IPS DF 6.9 (cell line): Measurements from ENCODE around the gene GAGE12E.
"Not testable (repeated sequence)": the region's sequence is repeated elsewhere in the genome, so short reads cannot be mapped to it uniquely, and the experiment has no call there.

Experiments
- DNase-seq: peaks from one replicate; pipeline ENCODE4 v3.0.0-alpha.2; 2013; ENCODE audit warnings: low read depth, low spot score
- H3K27ac ChIP-seq: one replicate; pipeline ENCODE4 v1.5.1; 2013; ENCODE audit warnings: low read length, control low read depth
- H3K27me3 ChIP-seq: 2 replicates; pipeline ENCODE4 v1.6.1; 2013; ENCODE audit warnings: mild to moderate bottlenecking, low read length; ENCODE audit not compliant: control insufficient read depth, insufficient read depth
- H3K36me3 ChIP-seq: 2 replicates; pipeline ENCODE4 v1.6.1; 2013; ENCODE audit warnings: low read length; ENCODE audit not compliant: control insufficient read depth, insufficient read depth
- H3K4me1 ChIP-seq: 2 replicates; pipeline ENCODE4 v1.6.1; 2013; ENCODE audit warnings: low read length; ENCODE audit not compliant: control insufficient read depth, insufficient read depth
- H3K4me3 ChIP-seq: 2 replicates; pipeline ENCODE4 v1.5.1; 2013; ENCODE audit warnings: mild to moderate bottlenecking, low read length
- H3K9me3 ChIP-seq: 2 replicates; pipeline ENCODE4 v1.6.1; 2013; ENCODE audit warnings: low read length, inconsistent platforms; ENCODE audit not compliant: control insufficient read depth, insufficient read depth
- WGBS: extraction: QIAGEN DNeasy Blood & Tissue Kit; methylation state at CpG from one replicate; pipeline ENCODE4 v1.1.7; 2013; ENCODE audit warnings: mixed read lengths, missing lambda C conversion rate; ENCODE audit not compliant: insufficient read length, insufficient coverage; 5-methylcytosine and 5-hydroxymethylcytosine counted together

GAGE12E gene, protein sequence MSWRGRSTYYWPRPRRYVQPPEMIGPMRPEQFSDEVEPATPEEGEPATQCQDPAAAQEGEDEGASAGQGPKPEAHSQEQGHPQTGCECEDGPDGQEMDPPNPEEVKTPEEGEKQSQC

DNA sequence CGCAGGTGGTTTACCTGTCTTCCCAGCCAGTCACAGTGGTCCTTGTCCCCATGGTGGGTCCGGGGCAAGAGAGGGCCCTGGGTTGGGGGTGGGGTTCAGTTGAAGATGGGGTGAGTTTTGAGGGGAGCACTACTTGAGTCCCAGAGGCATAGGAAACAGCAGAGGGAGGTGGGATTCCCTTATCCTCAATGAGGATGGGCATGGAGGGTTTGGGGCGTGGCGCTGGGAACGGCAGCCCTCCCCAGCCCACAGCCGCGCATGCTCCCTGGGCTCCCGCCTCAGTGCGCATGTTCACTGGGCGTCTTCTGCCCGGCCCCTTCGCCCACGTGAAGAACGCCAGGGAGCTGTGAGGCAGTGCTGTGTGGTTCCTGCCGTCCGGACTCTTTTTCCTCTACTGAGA, at the start of gene GAGE12E:
Gene GAGE12E, plus strand, starts transcription at position 301 of the 400 bp plus-strand sequence. CDS start 1,155 bp downstream, outside the sequence.
- not testable (repeated sequence) for H3K27me3 ChIP-seq, DNase-seq, H3K4me1 ChIP-seq, H3K36me3 ChIP-seq, H3K4me3 ChIP-seq, H3K27ac ChIP-seq, H3K9me3 ChIP-seq
- WGBS, result no CpG with 5 or more reads among the region's 16 CpGs

GRCh38 chrX:49531877-49532276, 19.2 kb upstream of the GAGE12E start, which contains the start of gene GAGE12C:
GAGE12C (plus strand) TSS chrX:49532177; CDS start chrX:49533332, 1,155 bp downstream.
- WGBS, result no CpG with 5 or more reads among the region's 16 CpGs
- H3K27ac ChIP-seq, H3K36me3 ChIP-seq, H3K27me3 ChIP-seq, H3K4me3 ChIP-seq, H3K9me3 ChIP-seq, H3K4me1 ChIP-seq, DNase-seq: not testable (repeated sequence)

DNA sequence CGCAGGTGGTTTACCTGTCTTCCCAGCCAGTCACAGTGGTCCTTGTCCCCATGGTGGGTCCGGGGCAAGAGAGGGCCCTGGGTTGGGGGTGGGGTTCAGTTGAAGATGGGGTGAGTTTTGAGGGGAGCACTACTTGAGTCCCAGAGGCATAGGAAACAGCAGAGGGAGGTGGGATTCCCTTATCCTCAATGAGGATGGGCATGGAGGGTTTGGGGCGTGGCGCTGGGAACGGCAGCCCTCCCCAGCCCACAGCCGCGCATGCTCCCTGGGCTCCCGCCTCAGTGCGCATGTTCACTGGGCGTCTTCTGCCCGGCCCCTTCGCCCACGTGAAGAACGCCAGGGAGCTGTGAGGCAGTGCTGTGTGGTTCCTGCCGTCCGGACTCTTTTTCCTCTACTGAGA, 9.7 kb upstream of the GAGE12E start, which contains the start of gene GAGE12D:
Gene GAGE12D, plus strand, starts transcription at position 301 of the 400 bp plus-strand sequence. CDS start 1,155 bp downstream, outside the sequence.
- H3K4me1 ChIP-seq, H3K27me3 ChIP-seq, H3K27ac ChIP-seq, H3K9me3 ChIP-seq, H3K36me3 ChIP-seq, DNase-seq, H3K4me3 ChIP-seq: not testable (repeated sequence)
- WGBS, result no CpG with 5 or more reads among the region's 16 CpGs

- H3K4me3 ChIP-seq, H3K9me3 ChIP-seq, DNase-seq, H3K27me3 ChIP-seq, H3K27ac ChIP-seq, H3K4me1 ChIP-seq, H3K36me3 ChIP-seq: not testable (repeated sequence)
- no CpG with 5 or more reads among the region's 16 CpGs for WGBS
These were observed 9.5 kb downstream of the GAGE12E start, which contains the start of gene GAGE12F for GRCh38 chrX:49560542-49560941. GAGE12F (plus strand) TSS chrX:49560842; CDS start chrX:49561997, 1,155 bp downstream.

DNA sequence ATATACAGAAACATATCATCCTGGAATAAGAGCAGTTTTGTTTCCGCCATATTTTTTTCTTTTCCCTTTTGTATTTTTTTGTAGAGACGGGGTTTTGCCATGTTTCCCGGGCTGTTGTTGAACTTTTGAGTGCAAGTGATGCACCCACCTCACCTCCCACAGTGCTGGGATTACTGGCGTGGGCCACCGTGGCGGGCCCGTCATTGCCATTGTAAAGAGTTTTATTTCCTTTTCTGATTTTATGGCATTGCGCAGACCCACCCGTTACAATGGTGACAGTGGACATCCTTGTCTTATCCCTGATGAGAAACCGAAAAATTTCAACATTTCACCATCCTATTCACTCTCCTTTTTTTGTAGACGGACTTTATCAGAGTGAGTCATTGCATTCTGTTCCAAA, 17.6 kb downstream of the GAGE12E start:
- H3K36me3 ChIP-seq, H3K4me1 ChIP-seq, H3K4me3 ChIP-seq, DNase-seq, H3K27me3 ChIP-seq, H3K9me3 ChIP-seq, H3K27ac ChIP-seq: not testable (repeated sequence)
- WGBS, result no CpG with 5 or more reads among the region's 11 CpGs

- not testable (repeated sequence) for H3K4me3 ChIP-seq, H3K27me3 ChIP-seq, H3K36me3 ChIP-seq, H3K9me3 ChIP-seq, H3K4me1 ChIP-seq, H3K27ac ChIP-seq, DNase-seq
- no CpG with 5 or more reads among the region's 13 CpGs for whole genome bisulfite sequencing
These were observed 18.1 kb downstream of the GAGE12E start for GRCh38 chrX:49569152-49569551.

- not testable (repeated sequence) for H3K9me3 ChIP-seq, DNase-seq, H3K36me3 ChIP-seq, H3K4me3 ChIP-seq, H3K4me1 ChIP-seq, H3K27ac ChIP-seq, H3K27me3 ChIP-seq
- WGBS, result no CpG with 5 or more reads among the region's 16 CpGs
These were observed 19.0 kb downstream of the GAGE12E start, which contains the start of gene GAGE12G for GRCh38 chrX:49570100-49570499. GAGE12G (plus strand) TSS chrX:49570400; CDS start chrX:49571555, 1,155 bp downstream.

DNA sequence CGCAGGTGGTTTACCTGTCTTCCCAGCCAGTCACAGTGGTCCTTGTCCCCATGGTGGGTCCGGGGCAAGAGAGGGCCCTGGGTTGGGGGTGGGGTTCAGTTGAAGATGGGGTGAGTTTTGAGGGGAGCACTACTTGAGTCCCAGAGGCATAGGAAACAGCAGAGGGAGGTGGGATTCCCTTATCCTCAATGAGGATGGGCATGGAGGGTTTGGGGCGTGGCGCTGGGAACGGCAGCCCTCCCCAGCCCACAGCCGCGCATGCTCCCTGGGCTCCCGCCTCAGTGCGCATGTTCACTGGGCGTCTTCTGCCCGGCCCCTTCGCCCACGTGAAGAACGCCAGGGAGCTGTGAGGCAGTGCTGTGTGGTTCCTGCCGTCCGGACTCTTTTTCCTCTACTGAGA, 28.6 kb downstream of the GAGE12E start, which contains the start of gene GAGE12H:
Gene GAGE12H, plus strand, starts transcription at position 301 of the 400 bp plus-strand sequence. CDS start 1,155 bp downstream, outside the sequence.
- not testable (repeated sequence) for H3K4me1 ChIP-seq, H3K27ac ChIP-seq, H3K36me3 ChIP-seq, H3K4me3 ChIP-seq, DNase-seq, H3K9me3 ChIP-seq, H3K27me3 ChIP-seq
- no CpG with 5 or more reads among the region's 16 CpGs for WGBS

DNA sequence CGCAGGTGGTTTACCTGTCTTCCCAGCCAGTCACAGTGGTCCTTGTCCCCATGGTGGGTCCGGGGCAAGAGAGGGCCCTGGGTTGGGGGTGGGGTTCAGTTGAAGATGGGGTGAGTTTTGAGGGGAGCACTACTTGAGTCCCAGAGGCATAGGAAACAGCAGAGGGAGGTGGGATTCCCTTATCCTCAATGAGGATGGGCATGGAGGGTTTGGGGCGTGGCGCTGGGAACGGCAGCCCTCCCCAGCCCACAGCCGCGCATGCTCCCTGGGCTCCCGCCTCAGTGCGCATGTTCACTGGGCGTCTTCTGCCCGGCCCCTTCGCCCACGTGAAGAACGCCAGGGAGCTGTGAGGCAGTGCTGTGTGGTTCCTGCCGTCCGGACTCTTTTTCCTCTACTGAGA, 38.1 kb downstream of the GAGE12E start, which contains the start of gene GAGE2A:
Gene GAGE2A, plus strand, starts transcription at position 301 of the 400 bp plus-strand sequence. CDS start 1,155 bp downstream, outside the sequence.
- H3K4me1 ChIP-seq, H3K27ac ChIP-seq, H3K4me3 ChIP-seq, H3K9me3 ChIP-seq, H3K27me3 ChIP-seq, H3K36me3 ChIP-seq, DNase-seq: not testable (repeated sequence)
- WGBS, result no CpG with 5 or more reads among the region's 16 CpGs

DNA sequence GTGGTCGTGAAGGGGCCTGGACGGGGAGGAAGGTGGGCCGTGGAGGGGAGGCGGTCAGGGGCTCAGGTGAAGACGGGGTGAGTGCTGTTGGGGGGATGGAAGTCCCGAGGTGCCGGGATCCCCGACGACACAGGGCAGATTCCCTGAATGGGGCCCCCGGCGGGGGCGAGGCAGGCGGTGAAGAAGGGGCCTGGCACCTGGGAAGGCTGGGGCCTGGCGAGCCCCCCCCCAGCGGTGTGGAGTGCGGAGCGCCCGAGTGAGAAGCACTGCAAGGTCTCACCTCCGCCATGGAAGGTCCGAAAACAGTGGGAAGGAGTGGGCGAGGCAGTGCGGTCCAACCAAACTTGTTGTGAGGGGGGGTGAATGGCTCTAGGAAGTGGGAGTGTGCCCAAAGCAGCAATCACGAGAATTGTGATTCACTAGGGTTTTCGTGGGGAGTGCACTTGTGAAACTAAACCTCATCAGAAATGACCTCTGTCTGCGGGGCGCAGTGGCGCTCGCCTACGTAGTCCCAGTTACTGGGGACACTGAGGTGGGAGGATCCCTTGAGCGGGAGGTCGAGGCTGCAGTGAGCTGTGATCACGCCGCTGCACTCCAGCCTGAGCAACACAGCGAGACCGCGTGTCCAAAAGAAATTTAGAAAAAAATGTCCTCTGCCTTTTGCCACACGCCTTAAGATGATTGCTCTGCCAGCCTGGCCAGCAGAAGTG, 38.8 kb downstream of the GAGE12E start:
- DNase-seq, H3K9me3 ChIP-seq, H3K27ac ChIP-seq, H3K36me3 ChIP-seq, H3K27me3 ChIP-seq, H3K4me1 ChIP-seq, H3K4me3 ChIP-seq: not testable (repeated sequence)
- no CpG with 5 or more reads among the region's 37 CpGs for WGBS
